NCI-H1930 (cell line): ENCODE results near the gene KCNF1.

Source experiments
- DNase-seq, 2 experiments: peaks; one replicate each; lab custom pipeline; 2025; lab: John Stamatoyannopoulos, UW

Gene KCNF1

GRCh38 chr2:10911291-10912075 is at the start of gene KCNF1:
Gene KCNF1, plus strand, starts transcription at chr2:10911934. Its CDS starts 493 bp downstream, at chr2:10912427.
- peak; percentile 12 to 38 for DNase-seq

GRCh38 chr2:10862330-10862729 is 49.4 kb upstream of the KCNF1 start:
- DNase-seq: no peak

GRCh38 chr2:10863047-10863446 is 48.7 kb upstream of the KCNF1 start:
- no peak for DNase-seq

GRCh38 chr2:10863837-10864236 is 47.9 kb upstream of the KCNF1 start:
- DNase-seq: no peak

GRCh38 chr2:10864251-10864650 is 47.5 kb upstream of the KCNF1 start:
- no peak for DNase-seq

GRCh38 chr2:10864861-10865636 is 46.7 kb upstream of the KCNF1 start:
- DNase-seq: no peak

GRCh38 chr2:10865841-10866240 is 45.9 kb upstream of the KCNF1 start:
- no peak for DNase-seq

- DNase-seq: no peak
Observed at GRCh38 chr2:10867692-10868420, 43.9 kb upstream of the KCNF1 start.

- no peak for DNase-seq
Observed at GRCh38 chr2:10868465-10869314, 43.0 kb upstream of the KCNF1 start.

GRCh38 chr2:10871978-10872377 is 39.8 kb upstream of the KCNF1 start:
- no peak for DNase-seq

- no peak for DNase-seq
Observed at GRCh38 chr2:10873171-10873570, 38.6 kb upstream of the KCNF1 start.

GRCh38 chr2:10873790-10874437 is 37.8 kb upstream of the KCNF1 start:
- DNase-seq: no peak

- no peak for DNase-seq
Observed at GRCh38 chr2:10875126-10875525, 36.6 kb upstream of the KCNF1 start.

- DNase-seq: no peak
Observed at GRCh38 chr2:10876394-10876793, 35.3 kb upstream of the KCNF1 start.

- no peak for DNase-seq
Observed at GRCh38 chr2:10876963-10877362, 34.8 kb upstream of the KCNF1 start.

GRCh38 chr2:10877651-10878111 is 34.1 kb upstream of the KCNF1 start:
- no peak for DNase-seq

- no peak for DNase-seq
Observed at GRCh38 chr2:10878268-10878915, 33.3 kb upstream of the KCNF1 start.

GRCh38 chr2:10879159-10879558 is 32.6 kb upstream of the KCNF1 start:
- no peak for DNase-seq

GRCh38 chr2:10879624-10880585 is 31.8 kb upstream of the KCNF1 start:
- DNase-seq: no peak
